ENCODE data around the gene ARID4B.
A peak's percentile ranks its signal among the peaks of the same experiment; 100 is the strongest.

ARID4B gene

DNA sequence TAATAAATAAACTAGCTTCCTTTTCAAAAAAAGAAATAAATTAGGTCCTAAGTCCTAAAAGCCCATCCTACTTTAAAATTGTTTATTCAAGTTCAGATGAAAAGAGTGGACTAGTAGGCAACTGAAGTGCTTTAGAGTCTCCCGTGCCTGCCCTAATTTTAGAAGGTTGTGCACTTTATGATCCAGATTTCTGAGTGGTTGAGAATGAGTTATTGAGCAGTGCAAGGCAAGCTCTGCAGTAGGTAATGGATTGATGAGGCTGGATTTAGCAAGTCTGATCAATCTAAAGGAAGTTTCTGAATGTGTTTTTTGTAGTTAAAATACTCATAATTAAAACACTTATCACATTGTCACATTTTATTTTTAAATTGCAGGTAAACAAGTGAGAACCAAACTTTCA lies 13.4 kb upstream of the ARID4B start:
- no peak overlapping the region for H3K4me3 ChIP-seq (ENCODE audit: low read depth, low read length)
- TF ChIP-seq, protein P1, sequence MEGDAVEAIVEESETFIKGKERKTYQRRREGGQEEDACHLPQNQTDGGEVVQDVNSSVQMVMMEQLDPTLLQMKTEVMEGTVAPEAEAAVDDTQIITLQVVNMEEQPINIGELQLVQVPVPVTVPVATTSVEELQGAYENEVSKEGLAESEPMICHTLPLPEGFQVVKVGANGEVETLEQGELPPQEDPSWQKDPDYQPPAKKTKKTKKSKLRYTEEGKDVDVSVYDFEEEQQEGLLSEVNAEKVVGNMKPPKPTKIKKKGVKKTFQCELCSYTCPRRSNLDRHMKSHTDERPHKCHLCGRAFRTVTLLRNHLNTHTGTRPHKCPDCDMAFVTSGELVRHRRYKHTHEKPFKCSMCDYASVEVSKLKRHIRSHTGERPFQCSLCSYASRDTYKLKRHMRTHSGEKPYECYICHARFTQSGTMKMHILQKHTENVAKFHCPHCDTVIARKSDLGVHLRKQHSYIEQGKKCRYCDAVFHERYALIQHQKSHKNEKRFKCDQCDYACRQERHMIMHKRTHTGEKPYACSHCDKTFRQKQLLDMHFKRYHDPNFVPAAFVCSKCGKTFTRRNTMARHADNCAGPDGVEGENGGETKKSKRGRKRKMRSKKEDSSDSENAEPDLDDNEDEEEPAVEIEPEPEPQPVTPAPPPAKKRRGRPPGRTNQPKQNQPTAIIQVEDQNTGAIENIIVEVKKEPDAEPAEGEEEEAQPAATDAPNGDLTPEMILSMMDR (IDR thresholded peaks at IDR 0.05; ENCODE audit: borderline replicate concordance, insufficient read depth, low read depth, low read length) = no peak

DNA sequence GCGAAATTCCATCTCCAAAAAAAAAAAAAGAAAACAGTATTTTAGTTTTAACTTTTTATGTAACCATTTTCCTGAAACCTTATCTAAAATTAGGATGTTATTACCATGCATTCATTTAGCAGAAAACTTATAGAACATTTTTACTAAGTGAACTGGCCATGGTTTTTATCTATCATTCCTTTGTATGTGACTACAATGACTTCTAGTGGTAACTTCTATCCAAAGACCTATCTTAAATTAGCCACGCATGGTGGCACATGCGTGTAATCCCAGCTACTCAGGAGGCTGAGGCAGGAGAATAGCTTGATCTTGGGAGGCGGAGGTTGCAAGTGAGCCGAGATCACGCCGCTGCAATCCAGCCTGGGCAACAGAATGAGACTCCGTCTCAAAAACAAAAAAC lies 11.8 kb upstream of the ARID4B start:
- TF ChIP-seq, protein P1 (IDR thresholded peaks at IDR 0.05; ENCODE audit: borderline replicate concordance, insufficient read depth, low read depth, low read length) = no peak

DNA sequence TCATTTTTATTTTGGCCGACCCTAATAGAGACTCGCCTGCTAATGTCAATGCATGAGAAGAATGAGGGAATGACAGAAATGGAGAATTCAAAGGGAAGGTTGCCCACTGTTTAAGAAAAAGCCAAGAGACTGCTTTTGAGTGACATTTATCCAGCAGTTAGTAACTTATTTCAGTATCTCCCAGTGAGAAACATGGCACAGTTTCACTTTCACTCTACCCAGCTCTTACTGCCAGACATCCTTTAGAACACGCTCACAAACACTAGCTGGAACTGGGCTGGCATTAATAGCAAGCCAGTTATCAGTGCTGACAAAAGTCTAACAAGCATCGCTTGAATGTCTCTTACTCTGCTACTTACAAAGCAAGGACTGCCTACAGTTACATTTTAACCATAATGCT lies 8.9 kb upstream of the ARID4B start:
- TF ChIP-seq, protein P1 (IDR thresholded peaks at IDR 0.05; ENCODE audit: borderline replicate concordance, insufficient read depth, low read depth, low read length) = no peak

More for the DNA sequence above, 11.8 kb upstream of the ARID4B start:
- H3K4me3 ChIP-seq (ENCODE audit: low read depth, low read length) = no peak overlapping the region

DNA sequence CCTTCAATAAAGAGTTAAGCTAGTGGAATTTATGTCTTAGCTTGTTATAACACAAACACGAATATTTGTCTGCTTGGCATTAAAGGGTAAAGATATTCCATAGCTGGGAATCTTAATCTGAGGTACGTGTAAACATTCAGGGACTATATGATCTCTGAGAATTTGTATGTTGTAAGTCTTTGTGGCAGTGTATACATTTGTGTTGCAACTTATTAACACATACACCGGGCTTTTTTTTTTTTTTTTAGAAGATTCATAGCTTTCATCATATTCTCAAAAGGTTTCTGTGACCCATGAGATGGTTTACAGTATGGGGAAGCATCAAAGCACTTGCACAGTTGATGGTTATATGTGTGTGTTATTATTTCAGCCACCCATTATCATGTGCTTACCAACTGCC lies 3.4 kb upstream of the ARID4B start:
- H3K4me3 ChIP-seq (ENCODE audit: low read depth, low read length) = no peak overlapping the region
- TF ChIP-seq, protein P1 (IDR thresholded peaks at IDR 0.05; ENCODE audit: borderline replicate concordance, insufficient read depth, low read depth, low read length) = no peak

More for the DNA sequence above, 8.9 kb upstream of the ARID4B start:
- no peak overlapping the region for H3K4me3 ChIP-seq (ENCODE audit: low read depth, low read length)

DNA sequence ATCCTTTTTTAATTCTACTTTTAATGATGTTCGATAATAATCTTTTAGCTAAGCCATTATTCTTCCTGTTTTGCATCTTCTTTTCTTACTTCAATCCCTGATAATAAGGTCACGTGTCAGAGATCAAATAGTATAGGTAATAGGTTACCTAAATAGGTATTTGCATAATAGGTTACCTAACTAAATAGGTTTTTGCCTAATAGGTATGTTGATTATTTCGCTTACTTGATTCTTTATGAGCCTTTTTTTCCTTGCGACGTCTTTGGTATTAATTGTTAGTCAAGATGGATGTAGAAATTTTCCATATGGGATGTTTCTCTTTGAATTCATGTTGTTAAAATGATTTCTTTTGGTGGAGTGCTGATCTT lies 2.9 kb upstream of the ARID4B start:
- TF ChIP-seq, protein P1 (IDR thresholded peaks at IDR 0.05; ENCODE audit: borderline replicate concordance, insufficient read depth, low read depth, low read length) = no peak
- H3K4me3 ChIP-seq (ENCODE audit: low read depth, low read length) = no peak overlapping the region

DNA sequence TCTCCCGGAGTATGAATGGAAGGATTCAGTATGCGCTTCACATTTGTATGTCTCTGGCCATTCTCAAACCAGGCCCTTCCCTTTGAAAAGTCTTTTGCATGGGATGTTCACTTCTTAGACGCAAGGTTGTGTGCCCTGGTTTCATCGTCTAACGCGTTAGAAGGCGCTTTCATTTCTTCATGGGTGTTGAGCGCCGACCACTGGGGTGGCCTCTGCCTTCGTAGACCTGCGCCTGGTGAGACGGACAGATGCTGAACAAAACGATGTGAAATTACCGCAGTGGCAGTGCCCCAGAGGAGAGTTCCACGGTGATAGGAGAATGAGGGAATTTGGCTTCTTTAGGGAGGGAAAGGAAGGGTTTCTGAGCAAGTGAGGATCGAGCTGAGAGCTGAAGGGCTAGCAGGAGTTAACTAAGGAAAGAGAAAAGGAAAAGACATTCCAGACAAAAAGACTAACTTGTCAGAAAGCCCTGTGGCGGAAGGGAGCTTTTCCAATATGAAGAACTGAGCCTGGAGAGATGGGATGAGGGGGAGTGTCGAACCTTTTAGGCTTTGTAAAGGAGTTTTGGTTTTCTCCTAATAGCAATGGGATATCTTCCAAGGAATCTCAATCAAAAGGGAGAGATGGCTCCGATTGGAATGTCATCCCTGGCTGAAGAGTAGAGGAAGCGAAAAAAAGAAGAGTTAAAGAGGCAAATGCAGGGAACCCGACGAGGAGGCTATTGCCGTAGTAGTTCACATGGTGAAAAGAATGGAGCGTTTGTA lies 1.3 kb upstream of the ARID4B start:
- TF ChIP-seq, protein P1 (IDR thresholded peaks at IDR 0.05; ENCODE audit: borderline replicate concordance, insufficient read depth, low read depth, low read length) = 0 out of 2 replicates have a peak, but pooled peaks have one; percentile 1
- peak overlapping the region; percentile 62 for H3K4me3 ChIP-seq (ENCODE audit: low read depth, low read length)
